CD4-positive, alpha-beta T cell (primary cell): ENCODE data around the gene ECHDC3. TPM values are rescaled to one million over a fixed set of nuclear protein-coding genes. Genes with fewer than 3 reads are reported as not detected.

Experiments
- ATAC-seq: fragments of 200-7000 bp; cut with Tn5 transposase; one replicate; pipeline ENCODE4 v1.10.0; 2022; ENCODE audit warnings: mild to moderate bottlenecking; ENCODE audit not compliant: poor library complexity
- CTCF ChIA-PET: fragments of 350-600 bp; sonication (Branson Sonifier 250); formaldehyde crosslinking; loops from one replicate; lab custom pipeline; 2021; ENCODE audit warnings: antibody characterized with exemption, inconsistent platforms; lab: Charles Lee
- POLR2A ChIA-PET: fragments of 350-600 bp; sonication (Branson Sonifier 250); formaldehyde crosslinking; loops from one replicate; lab custom pipeline; 2021; ENCODE audit warnings: antibody characterized with exemption, inconsistent platforms; lab: Charles Lee
- DNase-seq, 14 experiments: peaks; one replicate each; pipeline ENCODE4 v3.0.0-alpha.2; 2013 to 2020; ENCODE audit warnings: mixed read lengths in 2 of 14
- H3K27ac ChIP-seq, 2 donors: one replicate each; pipeline versions ENCODE4 v1.5.1 to v1.7.0; 2013; ENCODE audit warnings: low read length in 2 of 2, low read depth in 1 of 2, mild to moderate bottlenecking in 1 of 2
- H3K27me3 ChIP-seq, 2 experiments: 1 replicate in 1 of 2; 2 replicates in 1 of 2; pipeline versions ENCODE4 v1.6.1 to v1.7.0; 2013; ENCODE audit warnings: low read length in 2 of 2, control low read depth in 1 of 2, mild to moderate bottlenecking in 1 of 2, moderate library complexity in 1 of 2; ENCODE audit not compliant: insufficient read depth in 2 of 2, control insufficient read depth in 1 of 2
- H3K36me3 ChIP-seq: one replicate; pipeline ENCODE4 v1.6.1; 2013; ENCODE audit warnings: low read length, control low read depth; ENCODE audit not compliant: insufficient read depth
- H3K4me1 ChIP-seq: one replicate; pipeline ENCODE4 v1.6.1; 2013; ENCODE audit warnings: low read length, control low read depth; ENCODE audit not compliant: insufficient read depth
- H3K4me3 ChIP-seq: one replicate; pipeline ENCODE4 v1.5.1; 2013; ENCODE audit warnings: mild to moderate bottlenecking, low read length, moderate library complexity
- H3K9me3 ChIP-seq, 2 experiments: 1 replicate in 1 of 2; 2 replicates in 1 of 2; pipeline versions ENCODE4 v1.6.1 to v1.7.0; 2013; ENCODE audit warnings: low read length in 2 of 2, mild to moderate bottlenecking in 2 of 2, control low read depth in 1 of 2, moderate library complexity in 1 of 2; ENCODE audit not compliant: control insufficient read depth in 1 of 2, insufficient read depth in 1 of 2
- H3K27ac Mint-ChIP-seq: one replicate; pipeline ENCODE4 v1.8.0; 2020; ENCODE audit warnings: mixed read lengths
- H3K27me3 Mint-ChIP-seq: one replicate; pipeline ENCODE4 v1.8.0; 2021; ENCODE audit warnings: mixed read lengths
- H3K36me3 Mint-ChIP-seq: one replicate; pipeline ENCODE4 v1.8.0; 2021; ENCODE audit warnings: low read depth, mixed read lengths
- H3K4me1 Mint-ChIP-seq: one replicate; pipeline ENCODE4 v1.8.0; 2021; ENCODE audit warnings: low read depth, mixed read lengths
- H3K4me3 Mint-ChIP-seq: one replicate; pipeline ENCODE4 v1.8.0; 2020; ENCODE audit warnings: mild to moderate bottlenecking, mixed read lengths
- H3K9me3 Mint-ChIP-seq: one replicate; pipeline ENCODE4 v1.8.0; 2020; ENCODE audit warnings: mixed read lengths
- CTCF ChIP-seq: fragments of 200-600 bp; IDR thresholded peaks from one replicate; pipeline ENCODE4 v1.8.0; 2022; ENCODE audit warnings: antibody characterized with exemption, mild to moderate bottlenecking
- intact Hi-C, 2 experiments: fragments of 100-400 bp; cut with DNase I in 1 of 2; cut with micrococcal nuclease in 1 of 2; formaldehyde crosslinking; loops; one replicate each; pipeline versions ENCODE4 v1.15.1 to v1.9.0; 2023 to 2025; cut with DNase I, micrococcal nuclease
- total RNA-seq, 174 experiments: library from RNA in 2 of 174; stranded (reverse) in 2 of 174; gene quantifications; one replicate each; pipeline ENCODE4 v1.2.3 and lab custom pipeline; 2021 to 2026

ECHDC3 gene
- total RNA-seq, 2 experiments from 2014 or later: 1.5 to 1.6 TPM

DNA sequence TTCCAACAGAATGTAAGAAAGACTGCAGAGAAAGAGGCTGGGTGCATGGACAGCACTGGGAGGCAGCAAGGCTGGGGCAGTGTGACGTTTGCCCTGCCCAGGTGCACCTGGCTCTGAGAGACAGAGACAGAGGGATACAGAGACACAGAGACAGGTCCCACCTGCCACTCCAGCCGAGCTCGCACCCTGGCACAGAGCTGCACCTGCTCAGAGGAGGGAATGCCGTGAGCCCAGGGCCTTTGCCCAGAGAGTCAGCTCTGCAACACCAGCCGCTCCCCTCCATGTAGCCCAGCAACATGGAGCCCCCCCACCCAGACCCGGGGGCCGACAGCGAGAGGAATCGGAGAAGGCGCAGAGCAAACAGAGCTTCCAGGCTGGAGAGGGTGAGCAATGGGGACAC, 45.7 kb downstream of the ECHDC3 start:
- no peaks in the 10 kb centered on the region for H3K4me1 Mint-ChIP-seq
- intact Hi-C loops: no loop called here
- no peak for DNase-seq

DNA sequence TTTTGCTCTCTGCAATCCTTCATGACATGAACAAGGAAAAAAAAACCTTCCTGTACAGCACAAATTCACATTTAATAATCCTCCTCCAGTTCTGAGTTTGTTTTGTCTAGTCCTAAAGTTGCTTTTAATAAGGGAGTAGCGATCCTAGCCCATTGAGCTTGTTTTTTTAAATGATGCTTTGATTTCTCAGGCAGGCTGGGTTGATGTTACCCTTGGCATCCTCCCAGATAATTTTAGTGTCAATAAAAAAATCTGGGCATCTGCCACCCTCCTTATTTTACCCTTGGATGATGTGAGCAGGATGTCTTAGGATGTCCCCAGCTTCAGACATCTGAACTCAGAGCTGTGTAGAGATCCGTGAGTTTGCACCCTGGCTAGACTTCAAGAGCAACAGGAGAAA, 47.1 kb downstream of the ECHDC3 start:
- no peaks in the 10 kb centered on the region for H3K36me3 ChIP-seq
- ChIA-PET CTCF (no interaction called here), POLR2A (no interaction called here)
- no peaks in the 10 kb centered on the region for H3K9me3 Mint-ChIP-seq
- no peak overlapping the region for H3K27ac ChIP-seq
- no peaks in the 10 kb centered on the region for H3K4me1 Mint-ChIP-seq
- H3K27me3 Mint-ChIP-seq: no peaks in the 10 kb centered on the region
- no peak for TF ChIP-seq CTCF
- no peak overlapping the region for H3K4me3 ChIP-seq
- ATAC-seq: no peak
- DNase-seq: no peak
- no peaks in the 10 kb centered on the region for H3K9me3 ChIP-seq
- intact Hi-C loops: no loop called here
- no peak overlapping the region for H3K27ac Mint-ChIP-seq
- H3K27me3 ChIP-seq: no peaks in the 10 kb centered on the region
- no peaks in the 10 kb centered on the region for H3K4me1 ChIP-seq
- no peak overlapping the region for H3K4me3 Mint-ChIP-seq
- H3K36me3 Mint-ChIP-seq: no peaks in the 10 kb centered on the region

More for the DNA sequence above, 45.7 kb downstream of the ECHDC3 start:
- H3K9me3 Mint-ChIP-seq: no peaks in the 10 kb centered on the region
- no peaks in the 10 kb centered on the region for H3K9me3 ChIP-seq
- CTCF ChIA-PET: interaction anchor here (0.7 kb wide), 1 partner anchor 11 kb away, joined by 3 read pairs; no protein-coding TSS in a partner anchor
- no peaks in the 10 kb centered on the region for H3K27me3 ChIP-seq
- ATAC-seq: no peak
- no peak for TF ChIP-seq CTCF
- H3K36me3 Mint-ChIP-seq: no peaks in the 10 kb centered on the region
- H3K4me1 ChIP-seq: no peaks in the 10 kb centered on the region
- no peak overlapping the region for H3K27ac Mint-ChIP-seq
- POLR2A ChIA-PET: no interaction called here
- no peak overlapping the region for H3K4me3 ChIP-seq
- no peak overlapping the region for H3K4me3 Mint-ChIP-seq
- H3K27me3 Mint-ChIP-seq: no peaks in the 10 kb centered on the region
- no peaks in the 10 kb centered on the region for H3K36me3 ChIP-seq
- H3K27ac ChIP-seq: no peak overlapping the region

- intact Hi-C loops: no loop called here
- Mint-ChIP-seq H3K36me3 (no peaks in the 10 kb centered on the region), H3K27me3 (no peaks in the 10 kb centered on the region)
These were observed 47.8 kb downstream of the ECHDC3 start for GRCh38 chr10:11789956-11790355.

More at GRCh38 chr10:11789956-11790355, 47.8 kb downstream of the ECHDC3 start:
- H3K4me3 Mint-ChIP-seq: no peak overlapping the region
- ATAC-seq: no peak
- Histone ChIP-seq H3K27me3 (no peaks in the 10 kb centered on the region), H3K9me3 (no peaks in the 10 kb centered on the region), H3K36me3 (no peaks in the 10 kb centered on the region), H3K4me1 (no peaks in the 10 kb centered on the region), H3K4me3 (no peak overlapping the region), H3K27ac (no peak overlapping the region)
- DNase-seq: no peak
- CTCF ChIA-PET: no interaction called here
- no peak overlapping the region for H3K27ac Mint-ChIP-seq
- no peaks in the 10 kb centered on the region for H3K9me3 Mint-ChIP-seq
- no peaks in the 10 kb centered on the region for H3K4me1 Mint-ChIP-seq
- TF ChIP-seq CTCF: no peak
- POLR2A ChIA-PET: no interaction called here
